GM19372 (cell line): ENCODE measurements around the gene PLOD3.

ENCODE experiments used
- ATAC-seq: cut with Tn5 transposase; IDR thresholded peaks from one replicate; pipeline ENCODE4 v1.9.1; 2021; ENCODE audit warnings: mild to moderate bottlenecking, low read depth, moderate library complexity; ENCODE audit not compliant: unreplicated experiment

The PLOD3 gene

DNA sequence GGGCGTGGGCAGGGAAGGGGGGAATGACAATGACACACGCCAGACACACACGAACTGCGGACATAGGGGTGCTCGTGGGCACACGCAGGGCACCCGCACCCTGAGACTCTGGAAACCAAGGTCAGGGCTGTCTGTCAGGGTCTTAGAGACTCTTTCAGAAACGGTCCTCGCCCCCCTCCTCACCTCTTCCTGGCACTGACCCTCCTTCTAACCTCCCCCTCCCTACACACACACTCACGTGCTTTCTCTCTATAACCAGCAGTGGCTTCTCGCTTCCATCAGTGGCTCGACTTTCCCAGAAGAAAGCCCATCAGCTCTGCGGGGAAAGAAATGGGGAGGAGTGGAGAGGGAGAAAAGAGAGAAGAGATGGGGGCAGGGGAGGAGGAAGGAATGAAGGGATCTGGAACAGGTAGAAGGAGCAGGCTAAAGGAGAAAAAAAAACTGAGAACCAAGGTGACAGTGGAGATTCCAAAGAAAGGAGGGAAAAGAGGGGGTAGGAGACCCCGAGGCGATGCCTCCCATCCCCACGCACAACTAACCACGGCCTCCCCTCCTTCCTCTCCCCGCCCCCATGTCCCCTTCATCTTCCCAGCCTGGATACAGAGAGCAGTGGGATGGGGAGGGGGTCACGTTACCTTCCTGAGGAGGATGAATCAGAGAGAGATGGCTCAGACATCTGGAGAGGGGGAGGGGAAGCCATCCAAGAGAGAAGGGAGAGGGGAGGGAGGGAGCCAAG, 50.3 kb downstream of the PLOD3 start:
- ATAC-seq: no peak

DNA sequence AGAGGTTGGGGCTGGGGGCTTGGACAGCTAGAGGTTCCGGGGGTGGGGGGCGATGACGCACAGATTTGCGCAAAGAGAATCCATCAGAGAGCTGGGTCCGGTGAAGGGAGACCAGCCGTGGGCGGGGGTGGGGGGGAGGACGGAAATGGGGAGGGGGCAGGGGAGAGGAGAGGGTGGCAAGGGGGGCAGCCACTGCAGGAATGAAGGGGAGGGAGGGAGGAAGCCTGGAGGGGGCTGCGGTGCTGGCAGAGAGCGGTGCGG, 50.8 kb downstream of the PLOD3 start:
- no peak for ATAC-seq

DNA sequence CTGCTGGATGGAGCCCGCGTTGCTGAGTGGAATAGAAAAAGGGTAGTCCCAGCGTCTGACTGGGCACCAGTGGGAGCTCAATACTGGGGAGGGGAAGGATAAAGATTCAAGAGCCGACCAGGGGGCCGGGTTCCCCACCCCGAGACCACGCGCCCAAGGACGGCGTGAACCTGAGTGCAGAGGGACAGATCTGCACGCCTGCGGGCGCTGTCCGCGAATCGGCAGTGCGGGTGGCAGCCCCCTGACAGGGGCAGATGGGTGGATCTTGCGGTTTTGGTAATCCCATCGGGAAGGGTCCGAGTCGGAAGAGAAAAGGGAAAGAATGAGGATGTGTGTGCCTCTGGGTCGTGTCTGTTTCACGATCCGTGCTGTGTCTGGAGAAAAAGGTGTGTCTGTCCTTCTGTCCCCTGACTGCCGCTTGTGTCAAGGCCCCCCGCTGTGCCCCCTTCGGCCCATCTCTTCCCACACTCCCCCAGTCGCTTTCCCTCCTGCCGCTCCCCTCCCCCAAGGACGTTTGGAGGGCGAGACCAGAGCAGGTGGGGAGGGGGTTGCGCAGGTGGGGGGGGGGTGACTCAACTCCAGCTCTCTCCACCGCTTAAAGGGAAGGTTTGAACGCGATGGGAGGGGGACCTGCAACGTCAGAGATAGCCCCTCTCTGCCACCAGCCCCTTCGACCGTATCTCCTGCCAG, 51.3 kb downstream of the PLOD3 start:
- ATAC-seq: no peak

GRCh38 chr7:101165075-101165957, 52.1 kb downstream of the PLOD3 start, which contains the start of gene VGF:
VGF (minus strand) TSS chr7:101165569; CDS start chr7:101164843, 726 bp downstream.
- ATAC-seq: peak; percentile 73

- no peak for ATAC-seq
These were observed 53.1 kb downstream of the PLOD3 start for GRCh38 chr7:101164071-101164840.

DNA sequence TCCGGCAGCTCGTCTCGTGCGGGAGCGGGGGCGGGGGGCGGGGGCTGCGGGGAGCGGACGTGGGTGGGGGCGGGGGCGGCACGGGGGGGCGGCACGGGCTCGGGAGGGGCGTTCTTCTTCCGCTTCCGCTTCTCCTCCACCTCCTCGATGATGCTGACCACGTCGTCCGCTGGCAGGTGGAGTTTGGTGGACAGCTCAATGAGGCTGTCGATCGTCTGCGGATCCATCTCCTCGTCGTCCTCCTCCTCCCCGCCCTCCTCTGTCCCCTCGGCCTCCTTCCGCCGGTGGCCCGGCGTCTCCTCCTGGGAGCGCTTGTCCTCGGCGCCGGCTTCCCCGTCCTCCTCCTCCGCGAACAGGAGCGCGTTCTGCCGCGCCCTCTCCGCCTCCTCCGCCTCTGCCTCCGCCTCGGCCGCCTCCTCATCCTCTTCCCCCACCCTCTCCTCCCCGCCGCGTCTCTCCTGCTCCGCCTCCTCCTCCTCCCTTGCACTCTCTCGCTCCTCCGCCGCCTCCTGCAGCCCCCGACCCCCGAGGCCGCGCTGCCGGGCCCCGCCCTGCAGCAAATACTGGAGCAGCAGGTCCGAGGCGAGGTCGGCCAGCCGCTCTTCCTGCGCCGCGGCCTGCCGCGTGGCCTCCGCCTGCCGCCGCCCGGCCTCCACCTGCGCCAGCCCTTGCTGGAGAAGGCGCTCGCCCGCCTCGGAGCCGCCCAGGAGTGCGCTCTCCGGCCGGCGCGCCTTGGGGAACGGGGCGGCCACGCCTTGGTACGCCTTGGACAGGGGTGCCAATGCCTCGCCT, 53.9 kb downstream of the PLOD3 start:
- ATAC-seq: no peak

DNA sequence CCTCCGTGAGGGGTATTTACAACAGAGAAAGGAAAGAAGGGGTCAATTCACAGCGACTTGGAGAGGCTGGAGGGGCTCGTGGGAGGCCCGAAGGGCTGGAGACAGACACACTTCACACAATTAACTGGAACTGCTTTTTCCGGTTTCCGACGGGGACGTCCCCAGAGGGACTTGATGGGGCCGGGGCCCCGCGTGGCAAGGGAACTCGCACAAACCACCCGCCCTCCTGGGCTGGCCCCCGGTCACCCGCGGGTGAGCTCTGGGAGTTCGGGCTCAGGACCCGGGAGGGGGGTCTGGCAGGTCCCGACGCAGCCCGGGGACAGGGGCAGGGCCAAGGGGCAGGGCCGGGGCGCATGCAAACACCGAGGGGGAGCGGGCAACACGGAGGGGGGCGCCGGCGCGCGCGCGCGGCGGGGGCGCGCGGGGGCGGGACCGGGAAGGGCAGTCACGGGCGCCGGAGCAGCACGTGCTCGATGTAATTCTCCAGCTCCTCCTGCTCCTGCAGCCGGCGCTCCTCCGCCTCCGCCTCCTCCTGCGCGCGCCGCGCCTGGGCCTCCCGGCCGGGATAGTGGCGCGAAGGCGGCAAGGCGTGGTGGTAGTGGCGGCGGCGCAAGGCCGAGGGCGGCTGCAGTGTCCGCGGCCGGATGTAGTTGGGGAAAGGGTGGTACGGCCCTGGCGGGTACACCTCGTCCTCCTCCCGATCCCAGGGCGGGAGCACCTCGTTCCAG, 54.7 kb downstream of the PLOD3 start:
- ATAC-seq: no peak

DNA sequence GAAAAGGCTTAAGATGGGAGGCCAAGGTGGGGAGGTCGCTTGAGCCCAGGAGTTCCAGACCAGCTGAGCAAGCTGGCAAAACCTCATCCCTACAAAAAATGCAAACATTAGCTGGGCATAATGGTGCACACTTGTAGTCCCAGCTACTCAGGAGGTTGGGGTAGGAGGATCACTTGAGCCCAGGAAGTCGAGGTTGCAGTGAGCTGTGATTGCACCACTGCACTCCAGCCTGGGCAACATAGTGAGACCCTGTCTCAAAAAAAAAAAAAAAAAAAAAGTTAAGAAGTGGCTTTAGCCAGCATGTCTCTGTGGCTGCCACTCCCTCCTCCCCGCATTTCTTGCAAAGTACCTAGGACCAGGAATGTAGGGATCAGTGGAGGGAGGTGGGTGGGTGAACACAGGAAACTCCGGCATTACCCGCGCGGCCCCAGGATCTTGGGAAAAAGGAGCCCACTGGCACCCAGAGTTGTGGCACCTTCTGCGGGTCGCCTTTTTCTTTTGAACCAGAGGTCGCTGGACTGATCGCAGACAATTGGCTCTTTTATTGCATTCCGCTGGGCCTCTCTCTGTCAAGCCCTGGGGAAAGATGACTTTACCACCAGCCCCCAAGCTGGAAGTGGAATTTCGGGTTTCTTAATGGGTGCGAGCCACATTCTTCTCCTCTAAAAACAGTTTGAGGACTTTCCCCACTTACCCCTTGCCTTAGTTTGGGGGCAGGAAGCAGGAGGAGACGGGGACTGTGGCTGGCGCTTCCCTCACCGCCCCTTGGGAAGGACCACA, 55.5 kb downstream of the PLOD3 start:
- no peak for ATAC-seq

GRCh38 chr7:101160910-101161309, 56.5 kb downstream of the PLOD3 start:
- ATAC-seq: no peak

- no peak for ATAC-seq
These were observed 57.4 kb downstream of the PLOD3 start for GRCh38 chr7:101159696-101160674.

DNA sequence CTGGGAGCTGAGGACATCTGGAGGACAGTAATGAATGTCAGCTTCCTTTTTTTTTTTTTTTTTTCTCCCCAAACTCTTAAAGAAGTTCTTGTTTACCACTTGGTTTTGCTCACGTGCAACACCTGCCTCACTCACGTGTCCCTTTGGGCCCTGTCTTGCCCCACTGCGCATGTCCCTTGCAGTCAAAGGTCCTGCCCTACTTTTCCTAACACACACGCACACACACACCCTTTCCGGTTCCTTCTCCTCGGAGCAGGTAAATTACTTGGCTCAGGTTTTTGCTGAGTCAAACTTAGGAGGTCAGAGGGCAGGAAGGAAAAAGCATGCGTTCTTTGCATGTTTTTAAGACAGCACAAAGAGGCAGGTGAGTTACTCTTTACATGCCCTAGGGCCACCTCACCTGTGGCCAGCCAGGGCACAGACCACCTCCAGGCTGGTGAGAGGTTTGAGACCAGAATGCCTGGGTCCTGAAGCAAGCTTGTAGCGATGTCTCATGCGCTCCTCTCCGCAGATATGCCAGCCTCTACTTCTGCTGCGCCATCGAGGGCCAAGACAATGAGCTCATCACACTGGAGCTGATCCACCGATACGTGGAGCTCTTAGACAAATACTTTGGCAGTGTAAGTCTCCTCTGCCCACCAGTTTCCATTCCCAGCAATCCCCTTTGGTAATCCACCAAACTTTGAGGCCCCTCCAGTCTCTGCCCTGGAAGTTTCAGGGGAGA, 60.4 kb downstream of the PLOD3 start:
- ATAC-seq: no peak

- no peak for ATAC-seq
These were observed 61.1 kb downstream of the PLOD3 start for GRCh38 chr7:101156277-101156676.
